Stimulated activated CD8-positive, alpha-beta memory T cell treated with anti-CD3 and anti-CD28 coated beads, Interleukin-2, amount 100 ng/mL, for 48 hours (primary cell): ENCODE results near the gene DNAJC21.
A peak's percentile ranks its signal among the peaks of the same experiment; 100 is the strongest.
"Not testable (repeated sequence)": the region's sequence is repeated elsewhere in the genome, so short reads cannot be mapped to it uniquely, and the experiment has no call there.

Experiments used
- DNase-seq, 2 donors: peaks; one replicate each; pipeline ENCODE4 v3.0.0-alpha.2; 2020; ENCODE audit warnings: low read depth in 2 of 2

DNAJC21 gene

GRCh38 chr5:34923694-34924461 is 5.5 kb upstream of the DNAJC21 start:
- DNase-seq: no peak

- DNase-seq: no peak
These were observed 4.9 kb upstream of the DNAJC21 start for GRCh38 chr5:34924462-34924765.

- DNase-seq: no peak
These were observed 3.0 kb upstream of the DNAJC21 start for GRCh38 chr5:34926318-34926888.

- DNase-seq: no peak
These were observed 1.6 kb upstream of the DNAJC21 start for GRCh38 chr5:34927785-34928184.

- no peak for DNase-seq
These were observed 1.1 kb upstream of the DNAJC21 start for GRCh38 chr5:34928267-34928666.

GRCh38 chr5:34929720-34930461 is 532 bp downstream of the DNAJC21 start:
- DNase-seq: peak; percentile 64 to 72

GRCh38 chr5:34930462-34930844 is 1.1 kb downstream of the DNAJC21 start:
- DNase-seq: no peak

- no peak for DNase-seq
These were observed 1.5 kb downstream of the DNAJC21 start for GRCh38 chr5:34930870-34931269.

- DNase-seq: no peak
These were observed 3.6 kb downstream of the DNAJC21 start for GRCh38 chr5:34932947-34933346.

- no peak for DNase-seq
These were observed 12.6 kb downstream of the DNAJC21 start for GRCh38 chr5:34941936-34942335.

- no peak for DNase-seq
These were observed 14.7 kb downstream of the DNAJC21 start for GRCh38 chr5:34944044-34944443.

GRCh38 chr5:34944460-34945047 is 15.2 kb downstream of the DNAJC21 start:
- no peak for DNase-seq

- no peak for DNase-seq
These were observed 28.0 kb downstream of the DNAJC21 start for GRCh38 chr5:34957321-34957720.

GRCh38 chr5:34957857-34958690 is 28.7 kb downstream of the DNAJC21 start:
- no peak for DNase-seq

- no peak for DNase-seq
These were observed 30.0 kb downstream of the DNAJC21 start for GRCh38 chr5:34959323-34959722.

GRCh38 chr5:34967540-34967939 is 38.2 kb downstream of the DNAJC21 start:
- no peak for DNase-seq

- no peak for DNase-seq
These were observed 38.9 kb downstream of the DNAJC21 start for GRCh38 chr5:34968258-34968657.

GRCh38 chr5:34970552-34970951 is 41.2 kb downstream of the DNAJC21 start:
- no peak for DNase-seq

- not testable (repeated sequence) for DNase-seq
These were observed 42.3 kb downstream of the DNAJC21 start for GRCh38 chr5:34971655-34972054.

- no peak for DNase-seq
These were observed 47.0 kb downstream of the DNAJC21 start for GRCh38 chr5:34976347-34976746.

GRCh38 chr5:34977934-34978613 is 48.7 kb downstream of the DNAJC21 start:
- DNase-seq: no peak
